GM19023 (cell line): ENCODE measurements around the gene MYD88.

Source experiments
- ATAC-seq: cut with Tn5 transposase; IDR thresholded peaks from one replicate; pipeline ENCODE4 v1.9.1; 2021; ENCODE audit warnings: mild to moderate bottlenecking, moderate library complexity; ENCODE audit not compliant: unreplicated experiment

The MYD88 gene

GRCh38 chr3:38138349-38139190 lies at the start of gene MYD88:
Gene MYD88, plus strand, starts transcription at chr3:38138661. Its CDS starts 40 bp downstream, at chr3:38138701.
- peak; percentile 40 for ATAC-seq

DNA sequence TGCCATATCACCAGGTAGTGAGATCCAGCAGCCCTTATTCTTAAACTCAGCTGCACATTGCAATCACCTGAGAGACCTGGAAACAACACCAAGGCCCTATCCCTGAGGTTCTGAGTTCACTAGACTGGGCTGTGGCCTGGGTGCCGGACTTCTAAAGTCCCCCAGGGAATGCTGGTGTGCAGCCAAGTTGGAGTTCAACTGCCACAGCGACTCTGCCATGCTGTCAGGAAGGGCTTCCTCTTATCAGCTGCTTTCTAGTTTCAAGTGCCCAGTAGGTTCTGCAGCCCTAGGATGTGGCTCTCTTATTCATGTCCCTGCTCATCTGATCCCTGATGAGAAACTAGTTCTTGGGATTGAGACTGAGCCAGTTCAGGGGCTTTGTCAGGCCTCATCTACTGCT lies 49.3 kb upstream of the MYD88 start:
- no peak for ATAC-seq

DNA sequence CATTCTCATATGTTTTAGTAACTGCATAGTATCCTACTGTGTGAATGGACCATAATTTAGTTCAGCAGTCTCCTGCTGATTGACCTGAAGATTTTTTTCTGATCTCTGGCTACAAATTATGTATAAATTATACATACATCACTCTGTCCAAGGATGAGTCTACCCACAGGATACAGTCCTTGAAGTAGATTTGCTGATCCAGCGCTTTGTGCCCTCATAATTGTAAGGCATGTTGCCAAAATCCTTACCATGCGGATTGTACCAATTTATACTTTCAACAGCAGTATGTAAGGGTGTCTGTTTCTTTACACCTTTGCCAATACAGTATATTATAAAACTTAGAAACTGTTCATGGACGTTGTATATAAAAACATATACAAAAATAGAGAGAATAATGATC lies 48.0 kb upstream of the MYD88 start:
- no peak for ATAC-seq

GRCh38 chr3:38094999-38095398 lies 43.5 kb upstream of the MYD88 start:
- no peak for ATAC-seq

DNA sequence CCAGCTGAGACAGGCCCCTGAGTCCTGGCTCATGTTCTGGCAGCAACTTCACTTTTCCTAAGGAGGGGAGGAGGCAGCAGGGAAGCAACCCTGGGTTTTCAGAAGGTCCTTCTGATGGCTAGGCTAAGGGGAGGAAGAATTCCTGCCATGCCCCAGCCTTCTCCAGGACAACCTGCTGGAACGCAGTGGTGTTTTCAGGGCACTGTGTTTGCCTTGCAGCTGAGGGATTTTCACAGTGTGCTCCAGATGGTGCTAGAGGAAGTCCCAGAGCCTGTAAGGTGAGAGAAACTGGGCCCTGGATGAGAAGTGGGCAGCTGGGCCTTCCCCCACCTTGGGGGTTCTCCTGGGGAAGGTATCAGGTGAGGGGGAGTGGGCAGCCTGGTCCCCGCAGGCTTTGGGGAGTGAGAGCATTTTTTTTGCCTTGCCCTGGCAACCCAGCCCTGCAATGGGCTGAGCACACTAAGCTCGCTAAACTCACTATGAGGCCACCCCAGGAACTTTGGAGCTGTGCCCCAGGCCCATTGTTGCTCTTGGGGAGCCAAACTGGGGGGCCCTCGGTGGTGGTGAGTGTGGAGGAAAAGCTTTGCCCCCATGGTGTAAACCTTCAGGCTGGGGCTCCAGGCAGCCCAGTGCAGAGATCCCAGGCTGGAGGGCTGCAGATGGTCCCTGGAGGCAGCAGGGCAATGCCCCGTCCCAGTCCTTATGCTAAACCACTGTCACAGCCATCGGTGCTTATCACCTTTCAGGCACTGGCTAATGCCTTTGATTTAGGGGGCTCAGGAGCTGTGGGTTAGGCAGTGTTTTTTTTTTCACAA lies 42.6 kb upstream of the MYD88 start:
- ATAC-seq = no peak

DNA sequence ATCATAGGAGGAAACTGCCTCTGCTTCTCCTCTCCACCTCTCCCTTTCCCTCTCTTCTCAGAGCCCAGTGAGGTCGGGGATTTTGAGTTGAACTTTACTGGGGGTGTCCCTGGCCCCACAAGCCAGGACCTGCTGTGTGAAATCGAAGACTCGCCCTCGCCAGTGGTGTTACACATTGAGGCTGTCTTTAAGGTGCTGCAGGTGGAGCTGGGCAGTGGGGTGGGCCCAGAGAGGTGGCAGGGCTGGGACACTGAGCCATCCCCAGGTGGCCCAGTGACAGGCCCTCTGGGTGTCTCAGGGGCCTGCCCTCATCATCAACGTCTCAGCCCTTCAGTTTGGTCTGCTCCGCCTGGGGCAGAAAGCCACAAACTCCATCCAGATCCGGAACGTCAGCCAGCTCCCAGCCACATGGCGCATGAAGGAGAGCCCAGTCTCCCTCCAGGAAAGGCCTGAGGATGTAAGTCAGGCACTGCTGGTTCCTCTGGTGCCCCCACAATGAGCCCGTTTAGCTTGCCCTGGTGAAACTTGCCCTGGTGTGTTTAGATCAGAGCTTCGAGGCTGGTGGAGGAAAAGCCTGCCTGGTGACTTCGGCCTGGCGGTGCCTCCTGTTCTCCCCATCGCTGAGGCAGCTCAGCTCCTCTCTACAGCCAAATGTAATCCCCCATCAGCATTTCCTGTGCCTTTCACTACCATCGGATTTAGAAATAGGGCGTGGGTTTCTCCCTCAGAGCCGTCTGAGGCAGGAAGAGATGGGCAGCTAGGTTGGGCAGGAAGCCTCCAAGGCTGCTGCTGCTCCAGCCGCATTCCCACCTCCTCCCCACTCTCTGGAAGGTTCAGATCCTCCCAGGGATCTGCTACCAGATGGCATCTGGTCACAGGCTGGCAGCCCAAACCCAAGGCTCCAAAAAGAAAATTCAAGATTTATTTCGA lies 40.8 kb upstream of the MYD88 start:
- ATAC-seq = no peak

GRCh38 chr3:38098376-38098723 lies 40.1 kb upstream of the MYD88 start:
- ATAC-seq = no peak

GRCh38 chr3:38099518-38099917 lies 38.9 kb upstream of the MYD88 start:
- no peak for ATAC-seq

- no peak for ATAC-seq
Observed at GRCh38 chr3:38100498-38100897, 38.0 kb upstream of the MYD88 start.

DNA sequence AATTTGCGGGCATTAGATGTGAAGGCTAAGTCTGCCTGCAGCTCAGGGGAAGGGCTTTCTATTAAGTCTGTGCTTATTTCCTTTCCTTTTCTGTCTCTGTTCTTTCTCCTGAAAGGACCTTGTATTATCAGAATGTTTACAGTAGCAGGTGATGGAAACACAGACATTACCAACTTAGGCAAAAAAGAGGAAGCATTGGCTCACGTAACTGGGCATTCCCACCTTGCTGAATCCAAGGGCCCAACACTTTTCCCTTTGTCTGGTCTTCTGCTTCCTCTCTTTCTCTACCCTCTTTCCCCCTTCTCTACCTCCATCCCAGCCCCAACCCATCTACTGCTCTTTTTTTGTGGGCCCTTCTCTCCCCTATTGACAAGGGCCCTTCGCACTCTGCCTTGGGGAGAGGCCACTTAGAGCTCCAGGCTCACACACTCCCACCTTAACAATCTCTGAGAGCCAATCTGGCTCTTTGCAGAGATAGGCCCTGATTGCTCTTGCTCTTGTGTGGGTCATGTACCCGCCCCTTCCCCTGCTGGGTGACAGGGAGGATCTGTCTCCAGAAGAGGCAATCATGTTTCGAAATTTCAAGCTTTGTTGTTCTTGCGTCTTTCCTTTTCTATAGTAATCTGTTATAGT lies 36.5 kb upstream of the MYD88 start:
- ATAC-seq = no peak

GRCh38 chr3:38102444-38102814 lies 36.0 kb upstream of the MYD88 start:
- no peak for ATAC-seq

- no peak for ATAC-seq
Observed at GRCh38 chr3:38105525-38105924, 32.9 kb upstream of the MYD88 start.

GRCh38 chr3:38107911-38108648 lies 30.4 kb upstream of the MYD88 start:
- no peak for ATAC-seq

- ATAC-seq = no peak
Observed at GRCh38 chr3:38108649-38109579, 29.5 kb upstream of the MYD88 start.

- no peak for ATAC-seq
Observed at GRCh38 chr3:38109580-38110313, 28.7 kb upstream of the MYD88 start.

- ATAC-seq = no peak
Observed at GRCh38 chr3:38110314-38111050, 28.0 kb upstream of the MYD88 start.

- no peak for ATAC-seq
Observed at GRCh38 chr3:38111201-38111600, 27.3 kb upstream of the MYD88 start.
